HG03175 (cell line): Measurements from ENCODE around the gene METTL16.
"Not testable (repeated sequence)": the region's sequence is repeated elsewhere in the genome, so short reads cannot be mapped to it uniquely, and the experiment has no call there.

ENCODE experiments used
- ATAC-seq: cut with Tn5 transposase; IDR thresholded peaks from one replicate; pipeline ENCODE4 v1.9.1; 2021; ENCODE audit warnings: mild to moderate bottlenecking, moderate library complexity; ENCODE audit not compliant: unreplicated experiment

Gene METTL16

GRCh38 chr17:2453866-2454265, 57.8 kb downstream of the METTL16 start:
- no peak for ATAC-seq

- ATAC-seq = no peak
Measured at GRCh38 chr17:2453325-2453724, 58.4 kb downstream of the METTL16 start.

GRCh38 chr17:2452216-2452750, 59.4 kb downstream of the METTL16 start:
- ATAC-seq = no peak

GRCh38 chr17:2450016-2450650, 61.6 kb downstream of the METTL16 start:
- ATAC-seq = no peak

GRCh38 chr17:2449486-2449885, 62.2 kb downstream of the METTL16 start:
- no peak for ATAC-seq

- ATAC-seq = not testable (repeated sequence)
Measured at GRCh38 chr17:2447479-2447878, 64.2 kb downstream of the METTL16 start.

GRCh38 chr17:2445638-2446037, 66.0 kb downstream of the METTL16 start:
- ATAC-seq = no peak

- ATAC-seq = no peak
Measured at GRCh38 chr17:2444382-2444781, 67.3 kb downstream of the METTL16 start.

- ATAC-seq = no peak
Measured at GRCh38 chr17:2442166-2442565, 69.5 kb downstream of the METTL16 start.

GRCh38 chr17:2440930-2441329, 70.8 kb downstream of the METTL16 start:
- no peak for ATAC-seq

- ATAC-seq = not testable (repeated sequence)
Measured at GRCh38 chr17:2439997-2440396, 71.7 kb downstream of the METTL16 start.

GRCh38 chr17:2438823-2439222, 72.9 kb downstream of the METTL16 start:
- ATAC-seq = no peak

GRCh38 chr17:2436316-2436905, 75.3 kb downstream of the METTL16 start:
- ATAC-seq = no peak

GRCh38 chr17:2435862-2436261, 75.8 kb downstream of the METTL16 start:
- no peak for ATAC-seq

- no peak for ATAC-seq
Measured at GRCh38 chr17:2435181-2435741, 76.4 kb downstream of the METTL16 start.

- ATAC-seq = no peak
Measured at GRCh38 chr17:2433696-2434095, 78.0 kb downstream of the METTL16 start.

- ATAC-seq = no peak
Measured at GRCh38 chr17:2427910-2428309, 83.8 kb downstream of the METTL16 start.

- ATAC-seq = no peak
Measured at GRCh38 chr17:2427215-2427614, 84.5 kb downstream of the METTL16 start.

- no peak for ATAC-seq
Measured at GRCh38 chr17:2423271-2423670, 88.4 kb downstream of the METTL16 start.

GRCh38 chr17:2421315-2422147, 90.2 kb downstream of the METTL16 start:
- no peak for ATAC-seq

- no peak for ATAC-seq
Measured at GRCh38 chr17:2420176-2420575, 91.5 kb downstream of the METTL16 start.
